ENCODE measurements around the gene BCAS3. TPM values are rescaled to one million over a fixed set of nuclear protein-coding genes. Genes with fewer than 3 reads are reported as not detected.
A peak's percentile ranks its signal among the peaks of the same experiment; 100 is the strongest.

Gene BCAS3
- polyA plus RNA-seq, 1 donor from 2014 or later: 21.6 TPM

GRCh38 chr17:61412860-61413660 lies 735.4 kb downstream of the BCAS3 start:
- no peak for TF ChIP-seq REST (IDR thresholded peaks at IDR 0.05; ENCODE audit: borderline replicate concordance)
- TF ChIP-seq MXI1 (conservative IDR thresholded peaks at IDR 0.05; ENCODE audit: poor library complexity, severe bottlenecking): no peak
- TF ChIP-seq POLR2AphosphoS5 (IDR thresholded peaks at IDR 0.05): no peak
- TF ChIP-seq TAF1 (IDR thresholded peaks at IDR 0.05; ENCODE audit: low read depth): no peak
- no peak for TF ChIP-seq CTCF (IDR thresholded peaks at IDR 0.05; ENCODE audit: poor library complexity, severe bottlenecking)
- H3K27me3 ChIP-seq (ENCODE audit: insufficient read depth, low read depth, low read length): peaks cover 65% of the 10 kb centered on the region
- H3K9ac ChIP-seq (ENCODE audit: low read length): peak overlapping the region; percentile 52
- H3K36me3 ChIP-seq (ENCODE audit: insufficient read depth, low read length): no peaks in the 10 kb centered on the region
- H3K79me2 ChIP-seq (replicated peaks; ENCODE audit: insufficient read depth, low read length): no peaks in the 10 kb centered on the region
- H3K9me2 ChIP-seq (ENCODE audit: insufficient read depth, low read length): no peaks in the 10 kb centered on the region
- H3K27ac ChIP-seq (ENCODE audit: low read length): no peak overlapping the region
- no peaks in the 10 kb centered on the region for H3K9me3 ChIP-seq (ENCODE audit: low read length)
- no peak overlapping the region for H2AFZ ChIP-seq (ENCODE audit: low read depth, low read length)
- peak overlapping the region; percentile 70 for H3K4me3 ChIP-seq (ENCODE audit: low read length)
- no peaks in the 10 kb centered on the region for H4K20me1 ChIP-seq (ENCODE audit: insufficient read depth)
- no peak overlapping the region for H3K4me2 ChIP-seq (ENCODE audit: low read length)
- H3F3A ChIP-seq (ENCODE audit: insufficient read depth, low read length, poor library complexity, severe bottlenecking): no peaks in the 10 kb centered on the region

GRCh38 chr17:61413661-61414126 lies 736.0 kb downstream of the BCAS3 start:
- Histone ChIP-seq H4K20me1 (ENCODE audit: insufficient read depth) (no peaks in the 10 kb centered on the region), H3K79me2 (replicated peaks; ENCODE audit: insufficient read depth, low read length) (no peaks in the 10 kb centered on the region), H3K4me2 (ENCODE audit: low read length) (no peak overlapping the region), H3K4me3 (ENCODE audit: low read length) (no peak overlapping the region), H3K9ac (ENCODE audit: low read length) (no peak overlapping the region), H3K27me3 (ENCODE audit: insufficient read depth, low read depth, low read length) (peaks cover 59% of the 10 kb centered on the region), H3K9me2 (ENCODE audit: insufficient read depth, low read length) (no peaks in the 10 kb centered on the region), H3K27ac (ENCODE audit: low read length) (no peak overlapping the region), H3F3A (ENCODE audit: insufficient read depth, low read length, poor library complexity, severe bottlenecking) (no peaks in the 10 kb centered on the region), H3K36me3 (ENCODE audit: insufficient read depth, low read length) (no peaks in the 10 kb centered on the region), H3K9me3 (ENCODE audit: low read length) (no peaks in the 10 kb centered on the region), H2AFZ (ENCODE audit: low read depth, low read length) (no peak overlapping the region)
- TF ChIP-seq SMC3 (conservative IDR thresholded peaks at IDR 0.05; ENCODE audit: poor library complexity) (no peak), TAF1 (IDR thresholded peaks at IDR 0.05; ENCODE audit: low read depth) (no peak), POLR2AphosphoS5 (IDR thresholded peaks at IDR 0.05) (no peak)
